Astrocyte (in vitro differentiated cells and primary cell): ENCODE results near the gene OR2AT4. TPM values are rescaled to one million over a fixed set of nuclear protein-coding genes. Genes with fewer than 3 reads are reported as not detected.

ENCODE experiments used
- DNase-seq: peaks from one replicate; pipeline ENCODE4 v3.0.0-alpha.2; 2010; ENCODE audit warnings: low read depth
- FAIRE-seq: peaks from 2 replicates; lab custom pipeline; 2011; peaks lifted over from hg19 to GRCh38; lab: Jason Lieb, UNC
- H2AFZ ChIP-seq: 2 replicates; pipeline ENCODE4 v1.6.0; 2012; ENCODE audit warnings: low read depth, low read length, inconsistent platforms
- H3K27ac ChIP-seq: 2 replicates; pipeline ENCODE4 v1.5.1; 2011; ENCODE audit warnings: low read depth, low read length, inconsistent platforms
- H3K27me3 ChIP-seq: 2 replicates; pipeline ENCODE4 v1.6.0; 2011; ENCODE audit warnings: low read length, inconsistent platforms; ENCODE audit not compliant: insufficient read depth
- H3K36me3 ChIP-seq: 2 replicates; pipeline ENCODE4 v1.5.1; 2011; ENCODE audit warnings: low read length, inconsistent platforms; ENCODE audit not compliant: insufficient read depth
- H3K4me1 ChIP-seq: 2 replicates; pipeline ENCODE4 v1.5.1; 2011; ENCODE audit warnings: low read length, inconsistent platforms; ENCODE audit not compliant: insufficient read depth
- H3K4me2 ChIP-seq: 2 replicates; pipeline ENCODE4 v1.6.0; 2012; ENCODE audit warnings: low read length, inconsistent platforms
- H3K4me3 ChIP-seq: 2 replicates; pipeline ENCODE4 v1.5.1; 2011; ENCODE audit warnings: low read depth, mild to moderate bottlenecking, low read length, inconsistent platforms; ENCODE audit not compliant: insufficient read depth
- H3K79me2 ChIP-seq: 2 replicates; pipeline ENCODE4 v1.6.0; 2012; ENCODE audit warnings: mild to moderate bottlenecking, low read length, inconsistent platforms; ENCODE audit not compliant: insufficient read depth
- H3K9ac ChIP-seq: 2 replicates; pipeline ENCODE4 v1.6.0; 2012; ENCODE audit warnings: mild to moderate bottlenecking, low read length, inconsistent platforms
- H3K9me3 ChIP-seq: 2 replicates; pipeline ENCODE4 v1.5.1; 2012; ENCODE audit warnings: low read depth, mild to moderate bottlenecking, low read length, inconsistent platforms; ENCODE audit not compliant: insufficient read depth
- H4K20me1 ChIP-seq: 2 replicates; pipeline ENCODE4 v1.6.0; 2012; ENCODE audit warnings: low read length, inconsistent platforms; ENCODE audit not compliant: insufficient read depth
- H3K27ac Mint-ChIP-seq: one replicate; pipeline ENCODE4 v1.8.0; 2021; ENCODE audit warnings: mild to moderate bottlenecking, mixed read lengths; ENCODE audit not compliant: unreplicated experiment
- H3K27me3 Mint-ChIP-seq: one replicate; pipeline ENCODE4 v1.8.0; 2021; ENCODE audit warnings: low read depth, mixed read lengths; ENCODE audit not compliant: unreplicated experiment
- H3K36me3 Mint-ChIP-seq: one replicate; pipeline ENCODE4 v1.8.0; 2021; ENCODE audit warnings: low read depth, mixed read lengths; ENCODE audit not compliant: unreplicated experiment
- H3K4me1 Mint-ChIP-seq: one replicate; pipeline ENCODE4 v1.8.0; 2021; ENCODE audit warnings: low read depth, mixed read lengths; ENCODE audit not compliant: unreplicated experiment
- H3K4me3 Mint-ChIP-seq: one replicate; pipeline ENCODE4 v1.8.0; 2021; ENCODE audit warnings: mild to moderate bottlenecking, moderate library complexity, mixed read lengths; ENCODE audit not compliant: unreplicated experiment
- H3K9me3 Mint-ChIP-seq: one replicate; pipeline ENCODE4 v1.8.0; 2021; ENCODE audit warnings: mild to moderate bottlenecking, mixed read lengths; ENCODE audit not compliant: unreplicated experiment
- CTCF ChIP-seq: IDR thresholded peaks from 2 replicates; pipeline ENCODE4 v1.5.1; 2011; ENCODE audit warnings: low read depth, mild to moderate bottlenecking, inconsistent platforms, low read length, moderate library complexity; ENCODE audit not compliant: insufficient read depth
- EZH2 ChIP-seq: IDR thresholded peaks from 2 replicates; pipeline ENCODE4 v1.6.1; 2012; ENCODE audit warnings: mild to moderate bottlenecking, low read length, inconsistent platforms; ENCODE audit not compliant: insufficient read depth
- total RNA-seq: library from RNA; stranded (reverse); gene quantifications from 2 replicates; pipeline ENCODE4 v1.2.1, GENCODE V29; 2021

OR2AT4 gene
- total RNA-seq, 1 donor from 2014 or later = not detected

DNA sequence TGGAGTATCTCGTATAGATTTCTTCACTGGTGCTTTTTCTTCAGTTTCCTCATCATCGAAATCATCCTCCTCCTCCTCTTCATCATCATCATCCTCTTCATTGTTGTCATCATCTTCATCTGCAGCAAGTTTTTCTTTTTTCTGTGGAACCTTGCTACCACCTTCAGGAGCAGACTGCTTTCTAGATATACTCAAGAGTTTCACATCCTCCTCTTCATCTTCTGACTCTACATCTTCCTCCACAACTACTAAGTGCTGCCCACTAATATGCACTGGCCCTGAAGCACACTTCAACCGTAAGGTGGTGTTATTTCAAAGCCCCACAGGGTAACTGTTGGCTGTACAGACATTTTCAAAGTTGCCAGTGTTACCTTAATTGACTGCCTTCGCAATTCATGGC is 17.1 kb downstream of the OR2AT4 start:
- Histone ChIP-seq H3K4me3 (no peak overlapping the region), H3K4me1 (no peaks in the 10 kb centered on the region), H3K9ac (no peak overlapping the region), H2AFZ (no peak overlapping the region), H3K36me3 (no peaks in the 10 kb centered on the region), H3K9me3 (no peaks in the 10 kb centered on the region), H4K20me1 (no peaks in the 10 kb centered on the region), H3K27ac (no peak overlapping the region), H3K79me2 (no peaks in the 10 kb centered on the region), H3K27me3 (peaks cover 5% of the 10 kb centered on the region), H3K4me2 (no peak overlapping the region)
- H3K4me3 Mint-ChIP-seq = no peak overlapping the region
- no peak for FAIRE-seq
- H3K27ac Mint-ChIP-seq = no peak overlapping the region
- peaks cover 4% of the 10 kb centered on the region for H3K4me1 Mint-ChIP-seq
- H3K27me3 Mint-ChIP-seq = peaks cover 3% of the 10 kb centered on the region
- DNase-seq = no peak
- no peaks in the 10 kb centered on the region for H3K9me3 Mint-ChIP-seq
- no peak for TF ChIP-seq EZH2
- no peak for TF ChIP-seq CTCF
- H3K36me3 Mint-ChIP-seq = peaks cover 4% of the 10 kb centered on the region

GRCh38 chr11:75078233-75078632 is 18.4 kb downstream of the OR2AT4 start:
- no peak for FAIRE-seq

More at GRCh38 chr11:75078233-75078632, 18.4 kb downstream of the OR2AT4 start:
- no peaks in the 10 kb centered on the region for H3K79me2 ChIP-seq
- H3K27me3 ChIP-seq = peaks cover 15% of the 10 kb centered on the region
- peaks cover 4% of the 10 kb centered on the region for H3K4me1 Mint-ChIP-seq
- H3K4me3 ChIP-seq = no peak overlapping the region
- H3K36me3 ChIP-seq = no peaks in the 10 kb centered on the region
- H3K27ac Mint-ChIP-seq = no peak overlapping the region
- no peak overlapping the region for H3K4me2 ChIP-seq
- H2AFZ ChIP-seq = no peak overlapping the region
- no peak overlapping the region for H3K9ac ChIP-seq
- H3K36me3 Mint-ChIP-seq = peaks cover 4% of the 10 kb centered on the region
- no peaks in the 10 kb centered on the region for H3K4me1 ChIP-seq
- no peaks in the 10 kb centered on the region for H3K9me3 ChIP-seq
- H4K20me1 ChIP-seq = no peaks in the 10 kb centered on the region
- no peaks in the 10 kb centered on the region for H3K9me3 Mint-ChIP-seq
- H3K4me3 Mint-ChIP-seq = no peak overlapping the region
- TF ChIP-seq CTCF (no peak), EZH2 (no peak)
- peak; percentile 12 for DNase-seq
- H3K27ac ChIP-seq = no peak overlapping the region
- peaks cover 3% of the 10 kb centered on the region for H3K27me3 Mint-ChIP-seq
